Activated CD8-positive, alpha-beta memory T cell treated with anti-CD3 and anti-CD28 coated beads, Interleukin-2, amount 50 U/mL, for 48 hours (primary cell): ENCODE results near the gene NOP58.
"Not testable (repeated sequence)": the region's sequence is repeated elsewhere in the genome, so short reads cannot be mapped to it uniquely, and the experiment has no call there.

Source experiments
- DNase-seq: peaks from one replicate; pipeline ENCODE4 v3.0.0-alpha.2; 2020

NOP58 gene, protein sequence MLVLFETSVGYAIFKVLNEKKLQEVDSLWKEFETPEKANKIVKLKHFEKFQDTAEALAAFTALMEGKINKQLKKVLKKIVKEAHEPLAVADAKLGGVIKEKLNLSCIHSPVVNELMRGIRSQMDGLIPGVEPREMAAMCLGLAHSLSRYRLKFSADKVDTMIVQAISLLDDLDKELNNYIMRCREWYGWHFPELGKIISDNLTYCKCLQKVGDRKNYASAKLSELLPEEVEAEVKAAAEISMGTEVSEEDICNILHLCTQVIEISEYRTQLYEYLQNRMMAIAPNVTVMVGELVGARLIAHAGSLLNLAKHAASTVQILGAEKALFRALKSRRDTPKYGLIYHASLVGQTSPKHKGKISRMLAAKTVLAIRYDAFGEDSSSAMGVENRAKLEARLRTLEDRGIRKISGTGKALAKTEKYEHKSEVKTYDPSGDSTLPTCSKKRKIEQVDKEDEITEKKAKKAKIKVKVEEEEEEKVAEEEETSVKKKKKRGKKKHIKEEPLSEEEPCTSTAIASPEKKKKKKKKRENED

DNA sequence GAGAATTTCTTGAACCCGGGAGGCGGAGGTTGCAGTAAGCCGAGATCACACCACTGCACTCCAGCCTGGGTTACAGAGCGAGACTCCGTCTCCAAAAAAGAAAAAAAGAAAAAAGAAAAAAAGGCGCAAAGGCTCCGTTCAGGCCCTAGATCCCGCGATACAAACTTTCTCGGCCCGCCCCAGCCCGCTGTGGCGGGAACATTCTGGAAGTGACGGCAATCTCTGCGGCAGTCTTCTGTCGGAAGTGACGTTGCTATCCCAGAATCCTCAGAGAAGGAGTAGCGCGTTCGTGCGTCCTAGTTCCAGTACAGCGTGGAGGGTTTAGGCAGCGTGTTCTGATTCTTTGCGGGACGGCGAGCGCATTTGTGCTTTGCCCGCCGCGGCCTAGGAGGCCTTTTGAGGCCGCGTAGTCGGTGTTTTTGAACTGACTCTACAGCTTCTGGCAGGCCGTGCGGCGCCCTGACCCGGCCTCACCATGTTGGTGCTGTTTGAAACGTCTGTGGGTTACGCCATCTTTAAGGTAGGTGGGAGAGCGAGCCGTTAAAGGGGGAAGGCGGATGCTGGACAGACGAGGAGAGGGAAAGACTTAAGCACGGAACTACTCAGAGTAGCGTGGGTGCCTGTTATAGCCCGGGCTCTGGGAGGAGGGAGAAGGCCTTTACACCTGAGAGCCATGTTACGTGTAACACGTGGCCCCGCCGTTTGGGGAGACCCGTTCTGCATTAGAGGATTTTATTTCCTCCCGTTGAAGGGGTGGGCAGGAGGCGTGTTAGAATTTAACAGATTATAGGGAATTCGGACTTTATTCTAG, at the start of gene NOP58:
Gene NOP58 (plus strand): TSS at position 297 of the 811 bp plus-strand sequence. CDS start 179 bp downstream, at position 476.
- DNase-seq = peak; percentile 91

- DNase-seq = no peak
Observed at GRCh38 chr2:202221873-202222272, 43.7 kb upstream of the NOP58 start.

DNA sequence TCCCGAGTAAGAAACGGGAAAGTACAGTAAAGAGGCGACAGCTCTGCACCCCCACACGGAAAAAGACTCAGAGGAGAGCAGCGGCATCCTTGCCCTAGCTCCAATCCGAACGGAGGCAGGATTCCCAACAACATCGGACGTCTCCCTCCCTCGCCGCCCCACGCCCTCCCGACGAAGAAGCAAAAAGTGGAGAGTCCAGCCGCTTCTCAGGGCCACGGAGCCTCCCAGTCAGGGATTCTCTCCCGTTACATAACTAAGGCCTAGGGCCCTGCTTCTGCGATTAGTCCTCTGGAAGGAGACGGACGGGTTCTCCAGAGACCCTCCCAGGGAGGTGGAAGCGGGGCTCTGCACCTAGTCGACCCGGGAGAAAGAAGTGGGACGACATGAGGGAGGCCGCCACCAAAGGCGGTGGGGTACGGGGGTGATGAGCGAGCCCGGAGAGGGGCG, 27.8 kb upstream of the NOP58 start:
- peak; percentile 69 for DNase-seq

- DNase-seq = peak; percentile 93
Observed at GRCh38 chr2:202238234-202239197, 27.0 kb upstream of the NOP58 start, which contains the start of gene SUMO1. SUMO1 (minus strand) TSS chr2:202238597; CDS start chr2:202238451, 146 bp downstream.

- DNase-seq = not testable (repeated sequence)
Observed at GRCh38 chr2:202247710-202248109, 17.9 kb upstream of the NOP58 start.

- no peak for DNase-seq
Observed at GRCh38 chr2:202249521-202250253, 15.9 kb upstream of the NOP58 start.

DNA sequence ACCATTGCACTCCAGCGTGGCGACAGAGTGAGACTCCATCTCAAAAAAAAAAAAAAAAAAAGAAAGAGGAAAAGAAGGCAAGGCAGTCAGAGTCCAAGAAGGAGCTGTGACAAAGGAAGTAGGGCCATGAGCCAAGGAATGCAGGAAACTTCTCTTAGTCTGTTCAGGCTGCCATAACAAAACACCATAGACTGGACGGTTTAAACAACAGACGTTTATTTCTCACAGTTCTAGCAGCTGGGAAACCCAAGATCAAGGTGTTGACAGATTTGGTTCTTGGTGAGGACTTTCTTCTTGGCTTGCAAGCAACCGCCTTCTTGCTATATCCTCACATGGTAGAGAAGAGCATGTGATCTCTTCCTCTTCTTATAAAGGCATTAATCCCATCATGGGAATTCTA, 14.1 kb upstream of the NOP58 start:
- DNase-seq = no peak

- no peak for DNase-seq
Observed at GRCh38 chr2:202261531-202261930, 4.0 kb upstream of the NOP58 start.

- DNase-seq = no peak
Observed at GRCh38 chr2:202267495-202267894, 1.9 kb downstream of the NOP58 start.

DNA sequence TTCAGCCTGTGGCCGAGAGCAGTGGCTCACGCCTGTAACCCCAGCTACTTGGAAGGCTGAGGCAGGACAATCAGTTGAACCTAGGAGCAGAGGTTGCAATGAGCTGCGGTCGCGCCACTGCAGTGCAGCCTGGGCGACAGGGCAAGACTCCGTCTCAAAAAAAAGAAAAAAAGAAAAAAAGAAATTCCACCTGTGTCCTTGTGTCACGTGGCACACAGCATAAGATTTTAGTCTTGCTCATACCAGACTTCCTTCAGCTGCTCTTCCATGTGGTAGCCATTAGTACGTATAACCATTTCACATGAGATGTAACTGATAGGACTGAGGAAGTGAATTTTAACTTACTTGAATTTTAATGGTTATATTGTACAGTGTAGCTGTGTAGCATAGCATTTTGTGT, 4.0 kb downstream of the NOP58 start:
- no peak for DNase-seq

DNA sequence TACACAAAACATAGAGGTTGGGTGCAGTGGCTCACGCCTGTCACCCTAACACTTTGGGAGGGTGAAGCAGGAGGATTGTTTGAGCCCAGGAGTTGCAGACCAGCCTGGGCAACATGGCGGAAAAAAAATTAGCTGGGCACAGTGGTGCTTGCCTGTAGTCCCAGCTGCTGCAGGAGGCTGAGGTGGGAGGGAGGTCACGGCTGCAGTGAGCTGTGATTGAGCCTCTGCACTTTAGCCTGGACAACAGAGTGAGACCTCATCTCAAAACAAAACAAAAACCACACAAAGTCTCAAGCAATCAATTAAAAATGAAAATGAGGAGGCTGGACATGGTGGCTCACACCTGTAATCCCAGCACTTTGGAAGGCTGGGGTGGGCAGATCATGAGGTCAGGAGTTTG, 4.9 kb downstream of the NOP58 start:
- no peak for DNase-seq

DNA sequence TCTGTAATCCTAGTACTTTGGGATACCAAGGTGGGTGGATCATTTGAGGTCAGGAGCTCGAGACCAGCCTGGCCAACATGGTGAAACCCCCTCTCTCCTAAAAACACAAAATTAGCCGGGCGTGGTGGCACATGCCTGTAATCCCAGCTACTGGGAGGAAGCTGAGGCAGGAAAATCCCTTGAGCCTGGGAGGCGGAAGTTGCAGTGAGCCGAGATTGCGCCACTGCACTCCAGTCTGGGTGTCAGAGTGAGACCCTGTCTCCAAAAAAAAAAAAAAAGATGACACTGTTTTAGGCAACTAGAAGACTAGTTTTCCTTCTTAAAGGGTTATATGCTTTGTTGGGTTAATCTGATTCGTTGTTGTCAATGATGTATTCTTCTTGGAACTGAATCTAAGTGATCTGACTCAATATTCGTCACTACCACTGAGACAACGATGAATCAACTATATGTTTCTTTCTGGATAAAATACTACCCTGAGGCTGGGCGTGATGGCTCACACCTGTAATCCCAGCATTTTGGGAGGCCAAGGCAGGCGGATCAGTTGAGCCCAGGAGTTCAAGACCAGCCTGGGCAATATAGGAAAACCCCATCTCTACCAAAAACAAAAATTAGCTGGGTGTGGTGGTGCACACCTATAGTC, 10.6 kb downstream of the NOP58 start:
- DNase-seq = not testable (repeated sequence)

DNA sequence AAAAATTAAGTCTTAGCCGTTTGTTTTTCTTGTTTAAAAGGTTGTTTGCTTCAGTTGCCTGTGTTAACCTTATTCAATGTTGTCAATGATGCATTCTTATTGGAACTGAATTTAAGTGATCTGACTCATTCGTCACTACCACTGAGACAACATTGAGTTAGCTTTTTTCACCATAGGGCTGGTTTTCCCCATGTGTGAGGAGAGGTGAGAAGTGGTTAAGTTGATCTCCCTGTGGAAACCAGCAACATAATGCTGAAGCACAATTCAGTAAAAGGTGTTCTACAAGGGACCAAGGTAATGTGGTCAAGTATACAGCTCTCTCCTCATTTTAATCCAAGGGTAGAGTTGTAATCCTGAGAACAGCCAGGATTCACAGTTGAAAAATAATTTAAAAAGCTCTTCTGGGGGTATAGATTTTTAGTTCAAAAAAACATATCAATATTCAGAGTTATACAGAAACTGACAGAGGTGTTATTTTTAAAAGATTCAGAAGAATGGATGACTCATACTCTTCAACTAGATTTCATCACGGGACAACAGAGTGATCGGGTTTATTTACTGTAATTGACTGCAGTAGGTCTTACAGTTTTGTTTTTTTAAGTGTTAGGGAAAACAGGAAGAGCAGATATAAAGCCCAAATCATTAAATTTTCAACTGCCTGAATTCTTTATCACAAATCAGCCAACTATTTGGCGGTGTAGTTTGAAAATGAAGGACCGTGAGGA, 12.6 kb downstream of the NOP58 start:
- no peak for DNase-seq

GRCh38 chr2:202278944-202279343, 13.4 kb downstream of the NOP58 start:
- no peak for DNase-seq

DNA sequence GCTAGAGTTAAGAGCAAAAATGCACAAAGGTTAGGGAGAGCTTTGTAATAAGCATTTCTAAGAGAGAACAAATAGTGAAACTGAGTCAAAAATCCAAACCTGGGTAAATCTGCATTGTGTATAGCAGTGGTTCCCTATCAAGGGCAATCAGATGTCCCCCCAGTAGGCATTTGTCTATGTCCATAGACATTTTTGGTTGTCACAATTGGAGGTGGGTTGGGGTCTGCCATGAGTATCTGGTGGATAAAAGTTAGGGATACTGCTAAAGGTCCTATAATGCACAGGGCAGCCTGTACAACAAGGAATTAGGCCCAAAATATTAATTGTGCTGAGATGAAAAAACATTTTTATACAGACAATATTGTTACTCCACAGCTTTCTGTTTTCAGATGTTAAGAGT, 21.0 kb downstream of the NOP58 start:
- no peak for DNase-seq

GRCh38 chr2:202289394-202290204, 24.0 kb downstream of the NOP58 start:
- no peak for DNase-seq

DNA sequence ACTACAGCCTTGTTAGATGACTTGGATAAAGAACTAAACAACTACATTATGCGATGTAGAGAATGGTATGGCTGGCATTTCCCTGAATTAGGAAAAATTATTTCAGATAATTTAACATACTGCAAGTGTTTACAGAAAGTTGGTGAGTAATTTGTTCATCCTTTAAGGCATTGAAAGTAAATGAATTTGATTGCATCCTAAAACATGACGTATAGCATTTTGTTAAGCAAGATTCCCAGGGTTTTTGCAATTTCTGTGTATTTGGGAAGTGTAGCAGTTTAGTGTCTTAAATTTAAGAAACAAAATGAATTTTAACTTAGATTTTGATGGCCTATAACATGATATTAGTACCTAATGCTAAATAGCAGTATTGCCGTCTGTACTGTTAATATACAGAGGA, 24.8 kb downstream of the NOP58 start:
- DNase-seq = no peak

GRCh38 chr2:202290970-202291369, 25.4 kb downstream of the NOP58 start:
- no peak for DNase-seq

DNA sequence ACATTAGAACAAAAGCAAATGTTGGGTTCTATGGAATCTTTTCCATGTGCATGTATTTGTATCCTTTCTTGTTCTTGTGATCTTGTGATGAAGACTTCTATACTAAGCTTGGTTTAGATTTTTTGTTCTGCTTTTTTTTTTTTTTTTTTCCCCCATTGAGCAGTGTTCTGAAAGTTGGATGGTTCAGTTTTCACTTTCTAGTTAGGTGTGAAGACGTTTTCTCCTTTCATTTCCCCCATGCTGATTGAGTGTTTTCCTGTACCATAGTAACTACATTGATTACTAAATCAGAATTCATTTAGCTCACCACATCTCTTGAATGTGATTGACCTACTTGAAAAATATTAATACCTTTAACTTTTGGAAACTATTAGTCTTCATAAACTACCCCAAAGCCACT, 34.1 kb downstream of the NOP58 start:
- DNase-seq = no peak

DNA sequence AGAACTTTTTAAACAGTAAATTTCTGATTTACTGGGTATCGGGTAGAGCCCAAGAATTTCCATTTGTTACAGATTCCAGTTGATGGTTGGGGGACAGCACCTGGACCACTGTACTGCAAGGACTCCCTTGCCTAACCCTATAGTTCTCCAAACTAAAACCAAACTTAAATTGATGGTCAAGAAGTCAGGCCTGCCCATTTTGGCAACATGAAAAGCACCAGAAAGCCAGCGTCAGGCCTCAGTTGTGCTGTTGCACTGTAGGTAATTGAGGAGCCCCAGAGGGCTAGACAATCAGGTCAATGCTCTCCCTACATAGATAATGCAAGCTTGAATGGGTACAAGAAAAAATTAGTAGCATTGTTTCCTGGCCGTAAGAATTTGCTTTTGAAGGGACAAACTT, 40.5 kb downstream of the NOP58 start:
- no peak for DNase-seq
